Upper lobe of left lung (tissue), 4 donors: ENCODE data around the gene ARHGEF2.

Source experiments
- CTCF ChIP-seq, 6 experiments: fragments of 450-650 bp in 4 of 6; fragments of 200-600 bp in 2 of 6; sonication (generic) in 2 of 6; IDR thresholded peaks; one replicate each; pipeline ENCODE4 v1.5.1; 2016 to 2019; ENCODE audit warnings: antibody characterized with exemption in 6 of 6
- EP300 ChIP-seq, 4 donors: sonication (generic); formaldehyde crosslinking; IDR thresholded peaks; one replicate each; pipeline ENCODE4 v1.5.1; 2017; ENCODE audit warnings: antibody characterized with exemption in 4 of 4, control low read depth in 2 of 4
- POLR2A ChIP-seq, 4 donors: fragments of 450-650 bp; IDR thresholded peaks; one replicate each; pipeline ENCODE4 v1.5.1; 2016 to 2017; ENCODE audit warnings: antibody characterized with exemption in 4 of 4, mild to moderate bottlenecking in 2 of 4
- POLR2AphosphoS5 ChIP-seq, 2 donors: sonication (generic); formaldehyde crosslinking; IDR thresholded peaks; one replicate each; pipeline ENCODE4 v1.5.1; 2017; ENCODE audit warnings: antibody characterized with exemption in 2 of 2

- TF ChIP-seq CTCF (IDR thresholded peaks at IDR 0.05) (no peak), POLR2A (IDR thresholded peaks at IDR 0.05) (no peak), POLR2AphosphoS5 (IDR thresholded peaks at IDR 0.05) (no peak), EP300 (IDR thresholded peaks at IDR 0.05) (no peak)
These were observed 10.3 kb downstream of the ARHGEF2 start for GRCh38 chr1:155968051-155968400.
